HCT116 (cell line): ENCODE data around the gene GAL3ST2. TPM values are rescaled to one million over a fixed set of nuclear protein-coding genes. Genes with fewer than 3 reads are reported as not detected.

Source experiments
- ATAC-seq: fragments of 200-7000 bp; cut with Tn5 transposase; 2 replicates; pipeline ENCODE4 v1.9.1; 2020; ENCODE audit warnings: mild to moderate bottlenecking, moderate library complexity
- BruUV-seq: library from RNA; stranded (reverse); fragments of 400-500 nt; replicated peaks from 2 replicates; lab custom pipeline; 2021; lab: Mats Ljungman, UMichigan
- CTCF ChIA-PET: fragments of 300-600 bp; sonication (Branson Sonifier 250); formaldehyde crosslinking; loops from one replicate; lab custom pipeline; 2021; ENCODE audit warnings: antibody characterized with exemption; lab: Charles Lee
- POLR2A ChIA-PET: fragments of 300-600, 350-600 bp; sonication (Branson Sonifier 250); formaldehyde crosslinking; loops from one replicate; lab custom pipeline; 2021; ENCODE audit warnings: antibody characterized with exemption; lab: Charles Lee
- RAD21 ChIA-PET, 2 experiments: fragments of 300-600 bp; sonication (Branson Sonifier 250); formaldehyde crosslinking; loops; one replicate each; lab custom pipeline; 2023; ENCODE audit warnings: low total read pairs in 2 of 2; ENCODE audit not compliant: uncharacterized antibody in 2 of 2, unreplicated experiment in 2 of 2, low non-redundant PET in 1 of 2; lab: Charles Lee
- DNase-seq: peaks from one replicate; pipeline ENCODE4 v3.0.0-alpha.2; 2010; ENCODE audit warnings: low read depth, low spot score
- H2AFZ ChIP-seq: fragments of 200-600 bp; shearing (Covaris generic), sonication (generic); 2 replicates; pipeline ENCODE4 v1.6.1; 2017; ENCODE audit warnings: low read depth, mixed run types, mixed read lengths, antibody characterized with exemption, low read length; ENCODE audit not compliant: poor library complexity, severe bottlenecking
- H3K27ac ChIP-seq: 2 replicates; pipeline ENCODE4 v1.5.1; 2012; ENCODE audit warnings: low read depth, low read length
- H3K27me3 ChIP-seq: fragments of 200-600 bp; sonication (generic); 2 replicates; pipeline ENCODE4 v1.6.1; 2016; ENCODE audit warnings: mixed run types, low read length, mixed read lengths; ENCODE audit not compliant: insufficient read depth
- H3K36me3 ChIP-seq, 2 experiments: fragments of 200-500 bp in 1 of 2; fragments of 200-600 bp in 1 of 2; sonication (Bioruptor generic) in 1 of 2; sonication (generic) in 1 of 2; 2 replicates each; pipeline versions ENCODE4 v1.5.1 to v1.6.1; 2014 to 2016; ENCODE audit warnings: low read length in 2 of 2, inconsistent platforms in 1 of 2, mixed read lengths in 1 of 2, mixed run types in 1 of 2; ENCODE audit not compliant: insufficient read depth in 2 of 2, control insufficient read depth in 1 of 2
- H3K4me1 ChIP-seq, 2 experiments: fragments of 200-600 bp in 1 of 2; sonication (generic) in 1 of 2; 2 replicates each; pipeline versions ENCODE4 v1.5.1 to v1.6.1; 2012 to 2017; ENCODE audit warnings: low read length in 2 of 2, inconsistent platforms in 1 of 2, mild to moderate bottlenecking in 1 of 2, mixed read lengths in 1 of 2, mixed run types in 1 of 2, moderate library complexity in 1 of 2; ENCODE audit not compliant: insufficient read depth in 2 of 2, control insufficient read depth in 1 of 2
- H3K4me2 ChIP-seq: fragments of 200-600 bp; sonication (generic); 2 replicates; pipeline ENCODE4 v1.6.1; 2017; ENCODE audit warnings: mixed run types, low read length, mixed read lengths
- H3K4me3 ChIP-seq, 2 experiments: fragments of 200-600 bp in 1 of 2; sonication (generic) in 1 of 2; replicated peaks in 1 of 2; 2 replicates each; pipeline ENCODE4 v1.5.1; 2011 to 2016; ENCODE audit warnings: low read length in 2 of 2, control low read depth in 1 of 2, low read depth in 1 of 2, mild to moderate bottlenecking in 1 of 2, mixed read lengths in 1 of 2, mixed run types in 1 of 2
- H3K79me2 ChIP-seq: fragments of 200-600 bp; sonication (generic); 2 replicates; pipeline ENCODE4 v1.6.1; 2017; ENCODE audit warnings: mild to moderate bottlenecking, mixed run types, low read length, moderate library complexity, mixed read lengths; ENCODE audit not compliant: insufficient read depth
- H3K9ac ChIP-seq: fragments of 200-600 bp; sonication (generic); 2 replicates; pipeline ENCODE4 v1.6.1; 2016; ENCODE audit warnings: low read length, mixed read lengths
- H3K9me2 ChIP-seq: fragments of 200-600 bp; sonication (generic), shearing (Covaris generic); 2 replicates; pipeline ENCODE4 v1.6.1; 2017; ENCODE audit warnings: mixed run types, mild to moderate bottlenecking, moderate library complexity; ENCODE audit not compliant: insufficient read depth
- H3K9me3 ChIP-seq, 2 experiments: fragments of 200-500 bp in 1 of 2; fragments of 200-600 bp in 1 of 2; sonication (Bioruptor generic) in 1 of 2; sonication (generic) in 1 of 2; 2 replicates each; pipeline ENCODE4 v1.6.1; 2014 to 2017; ENCODE audit warnings: low read length in 2 of 2, mixed read lengths in 2 of 2, inconsistent platforms in 1 of 2, low read depth in 1 of 2, mild to moderate bottlenecking in 1 of 2, mixed run types in 1 of 2, moderate library complexity in 1 of 2; ENCODE audit not compliant: control insufficient read depth in 1 of 2, insufficient read depth in 1 of 2
- H4K20me1 ChIP-seq: fragments of 200-600 bp; sonication (generic), shearing (Covaris generic); 2 replicates; pipeline ENCODE4 v1.6.1; 2017; ENCODE audit warnings: mixed run types, mild to moderate bottlenecking, moderate library complexity; ENCODE audit not compliant: insufficient read depth
- CEBPB ChIP-seq: IDR thresholded peaks from 2 replicates; pipeline ENCODE4 v1.6.1; 2012; ENCODE audit warnings: low read depth
- EGR1 ChIP-seq: IDR thresholded peaks from 2 replicates; pipeline ENCODE4 v1.6.1; 2012; ENCODE audit warnings: low read depth
- EZH2 ChIP-seq: fragments of 200-600 bp; sonication (generic); IDR thresholded peaks from 2 replicates; pipeline ENCODE4 v1.6.1; 2017; ENCODE audit warnings: antibody characterized with exemption, mixed run types
- EZH2phosphoT487 ChIP-seq: fragments of 200-600 bp; IDR thresholded peaks from 2 replicates; pipeline ENCODE4 v1.6.1; 2018; ENCODE audit warnings: antibody characterized with exemption, borderline replicate concordance
- JUND ChIP-seq: IDR thresholded peaks from 2 replicates; pipeline ENCODE4 v1.6.1; 2012
- POLR2AphosphoS5 ChIP-seq: IDR thresholded peaks from 2 replicates; pipeline ENCODE4 v1.6.1; 2011; ENCODE audit warnings: mild to moderate bottlenecking, low read depth, low read length, moderate library complexity
- RAD21 ChIP-seq: IDR thresholded peaks from 2 replicates; pipeline ENCODE4 v1.6.1; 2012; ENCODE audit warnings: low read depth, mild to moderate bottlenecking
- SIN3A ChIP-seq: IDR thresholded peaks from 2 replicates; pipeline ENCODE4 v1.6.1; 2012; ENCODE audit warnings: low read depth
- SP1 ChIP-seq: IDR thresholded peaks from 2 replicates; pipeline ENCODE4 v1.6.1; 2012; ENCODE audit warnings: low read depth
- SRF ChIP-seq: IDR thresholded peaks from 2 replicates; pipeline ENCODE4 v1.6.1; 2012; ENCODE audit warnings: low read depth
- intact Hi-C: fragments of 100-400 bp; cut with micrococcal nuclease; formaldehyde crosslinking; loops from 2 replicates; pipeline ENCODE4 v1.10.0; 2022
- total RNA-seq: library from RNA; stranded (reverse); gene quantifications from one replicate; pipeline ENCODE4 v1.2.1, GENCODE V29; 2021; ENCODE audit not compliant: unreplicated experiment
- TF ChIP-seq, protein P1 (sequence below), 3 experiments: fragments of 200-600 bp in 1 of 3; sonication (generic) in 1 of 3; IDR thresholded peaks in 2 of 3; conservative IDR thresholded peaks in 1 of 3; 2 replicates each; pipeline ENCODE4 v1.5.1; 2012 to 2017; ENCODE audit warnings: low read depth in 2 of 3, low read length in 2 of 3, antibody characterized with exemption in 1 of 3, borderline replicate concordance in 1 of 3, control low read depth in 1 of 3, mild to moderate bottlenecking in 1 of 3, mixed read lengths in 1 of 3, mixed run types in 1 of 3, moderate library complexity in 1 of 3; ENCODE audit not compliant: insufficient read depth in 1 of 3
- TF ChIP-seq, protein P2 (sequence below): IDR thresholded peaks from 2 replicates; pipeline ENCODE4 v1.6.1; 2012
- TF ChIP-seq, protein P3 (sequence below): IDR thresholded peaks from 2 replicates; pipeline ENCODE4 v1.6.1; 2011; ENCODE audit warnings: mild to moderate bottlenecking, low read length, moderate library complexity; ENCODE audit not compliant: insufficient replicate concordance; ENCODE audit errors: extremely low read depth
- TF ChIP-seq, protein P4 (sequence below): IDR thresholded peaks from 2 replicates; pipeline ENCODE4 v1.6.1; 2012

The GAL3ST2 gene
- total RNA-seq, 1 experiment from 2014 or later: 0.44 TPM

DNA sequence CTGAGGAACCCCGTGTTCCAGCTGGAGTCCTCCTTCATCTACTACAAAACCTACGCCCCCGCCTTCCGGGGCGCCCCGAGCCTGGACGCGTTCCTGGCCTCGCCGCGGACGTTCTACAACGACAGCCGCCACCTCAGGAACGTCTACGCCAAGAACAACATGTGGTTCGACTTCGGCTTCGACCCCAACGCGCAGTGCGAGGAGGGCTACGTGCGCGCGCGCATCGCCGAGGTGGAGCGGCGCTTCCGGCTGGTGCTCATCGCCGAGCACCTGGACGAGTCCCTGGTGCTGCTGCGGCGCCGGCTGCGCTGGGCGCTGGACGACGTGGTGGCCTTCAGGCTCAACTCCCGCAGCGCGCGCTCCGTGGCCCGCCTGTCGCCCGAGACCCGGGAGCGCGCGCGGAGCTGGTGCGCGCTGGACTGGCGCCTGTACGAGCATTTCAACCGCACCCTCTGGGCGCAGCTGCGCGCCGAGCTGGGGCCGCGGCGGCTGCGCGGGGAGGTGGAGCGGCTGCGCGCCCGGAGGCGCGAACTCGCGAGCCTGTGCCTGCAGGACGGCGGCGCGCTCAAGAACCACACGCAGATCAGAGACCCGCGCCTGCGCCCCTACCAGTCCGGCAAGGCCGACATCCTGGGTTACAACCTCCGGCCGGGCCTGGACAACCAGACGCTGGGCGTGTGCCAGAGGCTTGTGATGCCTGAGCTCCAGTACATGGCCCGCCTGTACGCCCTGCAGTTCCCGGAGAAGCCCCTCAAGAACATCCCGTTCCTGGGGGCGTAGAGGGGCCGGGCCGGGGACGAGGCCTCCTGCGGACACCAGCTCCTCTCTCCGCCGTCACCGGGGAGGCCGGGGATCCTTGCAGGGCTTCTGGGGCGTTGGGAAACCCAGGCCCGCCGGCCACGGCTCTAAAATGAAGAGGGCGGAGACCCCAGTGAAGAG lies 27.0 kb downstream of the GAL3ST2 start:
- H3K9me3 ChIP-seq: no peaks in the 10 kb centered on the region
- no peak for ATAC-seq
- no peak for DNase-seq
- POLR2A ChIA-PET: no interaction called here
- H3K36me3 ChIP-seq: no peaks in the 10 kb centered on the region
- H3K79me2 ChIP-seq: no peaks in the 10 kb centered on the region
- RAD21 ChIA-PET: no interaction called here
- CTCF ChIA-PET: no interaction called here
- intact Hi-C loops: no loop called here
- H3K27me3 ChIP-seq: no peaks in the 10 kb centered on the region
- H2AFZ ChIP-seq: no peak overlapping the region
- no peak overlapping the region for H3K27ac ChIP-seq
- no peaks in the 10 kb centered on the region for H3K4me1 ChIP-seq
- TF ChIP-seq JUND: no peak
- no peak for TF ChIP-seq EGR1
- no peak for TF ChIP-seq SP1
- TF ChIP-seq, protein P1, sequence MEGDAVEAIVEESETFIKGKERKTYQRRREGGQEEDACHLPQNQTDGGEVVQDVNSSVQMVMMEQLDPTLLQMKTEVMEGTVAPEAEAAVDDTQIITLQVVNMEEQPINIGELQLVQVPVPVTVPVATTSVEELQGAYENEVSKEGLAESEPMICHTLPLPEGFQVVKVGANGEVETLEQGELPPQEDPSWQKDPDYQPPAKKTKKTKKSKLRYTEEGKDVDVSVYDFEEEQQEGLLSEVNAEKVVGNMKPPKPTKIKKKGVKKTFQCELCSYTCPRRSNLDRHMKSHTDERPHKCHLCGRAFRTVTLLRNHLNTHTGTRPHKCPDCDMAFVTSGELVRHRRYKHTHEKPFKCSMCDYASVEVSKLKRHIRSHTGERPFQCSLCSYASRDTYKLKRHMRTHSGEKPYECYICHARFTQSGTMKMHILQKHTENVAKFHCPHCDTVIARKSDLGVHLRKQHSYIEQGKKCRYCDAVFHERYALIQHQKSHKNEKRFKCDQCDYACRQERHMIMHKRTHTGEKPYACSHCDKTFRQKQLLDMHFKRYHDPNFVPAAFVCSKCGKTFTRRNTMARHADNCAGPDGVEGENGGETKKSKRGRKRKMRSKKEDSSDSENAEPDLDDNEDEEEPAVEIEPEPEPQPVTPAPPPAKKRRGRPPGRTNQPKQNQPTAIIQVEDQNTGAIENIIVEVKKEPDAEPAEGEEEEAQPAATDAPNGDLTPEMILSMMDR (IDR thresholded peaks at IDR 0.05 in 2 of 3, conservative IDR thresholded peaks at IDR 0.05 in 1 of 3; ENCODE audit: borderline replicate concordance in 1 of 3, insufficient read depth in 1 of 3, low read depth in 2 of 3, low read length in 2 of 3): no peak
- TF ChIP-seq, protein P2, sequence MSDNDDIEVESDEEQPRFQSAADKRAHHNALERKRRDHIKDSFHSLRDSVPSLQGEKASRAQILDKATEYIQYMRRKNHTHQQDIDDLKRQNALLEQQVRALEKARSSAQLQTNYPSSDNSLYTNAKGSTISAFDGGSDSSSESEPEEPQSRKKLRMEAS: no peak
- no peak for TF ChIP-seq EZH2phosphoT487
- TF ChIP-seq CEBPB: no peak
- TF ChIP-seq, protein P3, sequence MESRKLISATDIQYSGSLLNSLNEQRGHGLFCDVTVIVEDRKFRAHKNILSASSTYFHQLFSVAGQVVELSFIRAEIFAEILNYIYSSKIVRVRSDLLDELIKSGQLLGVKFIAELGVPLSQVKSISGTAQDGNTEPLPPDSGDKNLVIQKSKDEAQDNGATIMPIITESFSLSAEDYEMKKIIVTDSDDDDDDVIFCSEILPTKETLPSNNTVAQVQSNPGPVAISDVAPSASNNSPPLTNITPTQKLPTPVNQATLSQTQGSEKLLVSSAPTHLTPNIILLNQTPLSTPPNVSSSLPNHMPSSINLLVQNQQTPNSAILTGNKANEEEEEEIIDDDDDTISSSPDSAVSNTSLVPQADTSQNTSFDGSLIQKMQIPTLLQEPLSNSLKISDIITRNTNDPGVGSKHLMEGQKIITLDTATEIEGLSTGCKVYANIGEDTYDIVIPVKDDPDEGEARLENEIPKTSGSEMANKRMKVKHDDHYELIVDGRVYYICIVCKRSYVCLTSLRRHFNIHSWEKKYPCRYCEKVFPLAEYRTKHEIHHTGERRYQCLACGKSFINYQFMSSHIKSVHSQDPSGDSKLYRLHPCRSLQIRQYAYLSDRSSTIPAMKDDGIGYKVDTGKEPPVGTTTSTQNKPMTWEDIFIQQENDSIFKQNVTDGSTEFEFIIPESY: no peak
- TF ChIP-seq SRF: no peak
- TF ChIP-seq RAD21: no peak
- no peak for TF ChIP-seq EZH2
- TF ChIP-seq POLR2AphosphoS5: no peak
- TF ChIP-seq, protein P4, sequence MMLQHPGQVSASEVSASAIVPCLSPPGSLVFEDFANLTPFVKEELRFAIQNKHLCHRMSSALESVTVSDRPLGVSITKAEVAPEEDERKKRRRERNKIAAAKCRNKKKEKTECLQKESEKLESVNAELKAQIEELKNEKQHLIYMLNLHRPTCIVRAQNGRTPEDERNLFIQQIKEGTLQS: no peak
- TF ChIP-seq SIN3A: no peak
- H3K4me3 ChIP-seq: no peak overlapping the region
- no peak overlapping the region for H3K4me2 ChIP-seq
- no peaks in the 10 kb centered on the region for H3K9me2 ChIP-seq
- no peak overlapping the region for H3K9ac ChIP-seq
- no peaks in the 10 kb centered on the region for H4K20me1 ChIP-seq
- BruUV-seq: no TSS peak
